ENCODE measurements around the gene TDRD6.

TDRD6 gene

GRCh38 chr6:46677314-46677654 lies 10.4 kb upstream of the TDRD6 start:
- no peak for DNase-seq (ENCODE audit: low read depth)

GRCh38 chr6:46684771-46685170 lies 2.9 kb upstream of the TDRD6 start:
- no peak for DNase-seq (ENCODE audit: low read depth)

- DNase-seq (ENCODE audit: low read depth), result no peak
Measured at GRCh38 chr6:46688117-46688965, 656 bp downstream of the TDRD6 start.

- DNase-seq (ENCODE audit: low read depth), result no peak
Measured at GRCh38 chr6:46688966-46689335, 1.3 kb downstream of the TDRD6 start.

GRCh38 chr6:46689657-46690056 lies 2.0 kb downstream of the TDRD6 start:
- no peak for DNase-seq (ENCODE audit: low read depth)

GRCh38 chr6:46690141-46690755 lies 2.6 kb downstream of the TDRD6 start:
- DNase-seq (ENCODE audit: low read depth), result no peak

GRCh38 chr6:46690911-46691451 lies 3.3 kb downstream of the TDRD6 start:
- DNase-seq (ENCODE audit: low read depth), result no peak

GRCh38 chr6:46699970-46700369 lies 12.3 kb downstream of the TDRD6 start:
- DNase-seq (ENCODE audit: low read depth), result no peak

- DNase-seq (ENCODE audit: low read depth), result no peak
Measured at GRCh38 chr6:46704562-46704961, 16.9 kb downstream of the TDRD6 start.

- no peak for DNase-seq (ENCODE audit: low read depth)
Measured at GRCh38 chr6:46706464-46706863, 18.8 kb downstream of the TDRD6 start.

GRCh38 chr6:46711491-46711890 lies 23.8 kb downstream of the TDRD6 start:
- DNase-seq (ENCODE audit: low read depth), result no peak

- DNase-seq (ENCODE audit: low read depth), result no peak
Measured at GRCh38 chr6:46715141-46715540, 27.5 kb downstream of the TDRD6 start.

GRCh38 chr6:46719099-46719498 lies 31.4 kb downstream of the TDRD6 start:
- no peak for DNase-seq (ENCODE audit: low read depth)

- no peak for DNase-seq (ENCODE audit: low read depth)
Measured at GRCh38 chr6:46720401-46720800, 32.7 kb downstream of the TDRD6 start.

GRCh38 chr6:46729787-46730326 lies 42.2 kb downstream of the TDRD6 start:
- no peak for DNase-seq (ENCODE audit: low read depth)

- no peak for DNase-seq (ENCODE audit: low read depth)
Measured at GRCh38 chr6:46730921-46731461, 43.3 kb downstream of the TDRD6 start.

- DNase-seq (ENCODE audit: low read depth), result no peak
Measured at GRCh38 chr6:46733341-46733801, 45.7 kb downstream of the TDRD6 start.

GRCh38 chr6:46734867-46735719 lies 47.4 kb downstream of the TDRD6 start, which contains the start of gene PLA2G7:
Gene PLA2G7 (minus strand): TSS chr6:46735375. CDS start chr6:46722891, 12,484 bp downstream.
- DNase-seq (ENCODE audit: low read depth), result no peak

- DNase-seq (ENCODE audit: low read depth), result no peak
Measured at GRCh38 chr6:46735720-46736031, 48.0 kb downstream of the TDRD6 start.

- DNase-seq (ENCODE audit: low read depth), result no peak
Measured at GRCh38 chr6:46736906-46737305, 49.2 kb downstream of the TDRD6 start.

- no peak for DNase-seq (ENCODE audit: low read depth)
Measured at GRCh38 chr6:46741482-46741881, 53.8 kb downstream of the TDRD6 start.

- DNase-seq (ENCODE audit: low read depth), result no peak
Measured at GRCh38 chr6:46741910-46742309, 54.2 kb downstream of the TDRD6 start.

All from activated T-cell treated with anti-CD3 and anti-CD28 coated beads for 48 hours (primary cell).